ENCODE data around the gene CRYBB3.
A peak's percentile ranks its signal among the peaks of the same experiment; 100 is the strongest.
"Not testable (repeated sequence)": the region's sequence is repeated elsewhere in the genome, so short reads cannot be mapped to it uniquely, and the experiment has no call there.

CRYBB3 gene

DNA sequence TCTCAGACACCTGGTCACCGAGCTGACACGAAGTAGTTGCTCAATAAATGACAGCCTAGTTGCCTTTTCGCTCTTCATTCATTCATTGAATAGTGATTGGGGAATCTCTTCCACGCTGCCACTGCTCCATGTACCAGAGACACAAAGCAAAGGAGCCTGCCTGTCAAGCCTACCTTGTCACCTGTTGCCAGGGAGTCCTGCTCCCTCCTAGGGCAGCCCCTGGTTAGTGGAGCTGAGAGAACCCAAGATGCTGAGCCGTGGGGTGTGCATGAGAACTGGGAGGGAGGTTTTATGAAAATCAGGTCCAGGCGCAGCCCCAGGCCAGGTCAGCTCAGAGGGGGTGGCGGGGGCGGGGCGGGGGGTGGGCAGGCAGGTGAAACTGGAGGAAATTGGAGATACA, 38.4 kb downstream of the CRYBB3 start:
- not testable (repeated sequence) for DNase-seq (ENCODE audit: low spot score)
- peak; percentile 98 for FAIRE-seq

DNA sequence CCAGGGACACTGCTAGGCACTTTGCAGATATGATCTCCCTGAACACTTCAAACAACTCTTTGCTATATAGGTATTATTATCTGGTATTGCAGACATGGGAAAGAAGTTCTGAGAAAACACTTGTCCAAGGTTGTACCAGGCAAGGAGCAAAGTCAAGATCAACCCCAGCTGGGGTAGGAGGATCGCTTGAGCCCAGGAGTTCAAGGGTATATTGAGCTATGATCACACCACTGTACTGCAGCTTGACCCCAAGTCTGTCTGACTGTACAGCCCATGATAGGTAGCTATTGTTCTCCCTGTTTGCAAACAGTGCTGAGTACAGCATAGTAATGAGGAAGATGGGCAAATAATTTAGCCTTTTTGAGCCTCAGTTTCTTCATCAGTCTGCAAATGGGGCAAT, 55.5 kb downstream of the CRYBB3 start:
- not testable (repeated sequence) for DNase-seq (ENCODE audit: low spot score); FAIRE-seq

All from urothelium cell line (cell line).